CD14-positive monocyte (primary cell): Measurements from ENCODE around the gene GDA. TPM values are rescaled to one million over a fixed set of nuclear protein-coding genes. Genes with fewer than 3 reads are reported as not detected.

Experiments
- DNase-seq, 3 donors: peaks; one replicate each; pipeline ENCODE4 v3.0.0-alpha.2; 2011 to 2022
- H2AFZ ChIP-seq: 2 replicates; pipeline ENCODE4 v1.6.0; 2012; ENCODE audit warnings: mild to moderate bottlenecking, low read depth, low read length, inconsistent platforms; ENCODE audit not compliant: insufficient read depth, poor library complexity, severe bottlenecking
- H3K27ac ChIP-seq, 2 donors: 1 replicate in 1 of 2; 2 replicates in 1 of 2; pipeline ENCODE4 v1.5.1; 2012 to 2013; ENCODE audit warnings: low read length in 2 of 2, control low read depth in 1 of 2, inconsistent platforms in 1 of 2, low read depth in 1 of 2, mild to moderate bottlenecking in 1 of 2
- H3K27me3 ChIP-seq, 2 donors: one replicate each; pipeline versions ENCODE4 v1.6.0 to v1.6.1; 2011 to 2013; ENCODE audit warnings: low read length in 2 of 2; ENCODE audit not compliant: control insufficient read depth in 2 of 2, insufficient read depth in 2 of 2
- H3K36me3 ChIP-seq, 2 donors: replicated peaks in 1 of 2; 1 replicate in 1 of 2; 2 replicates in 1 of 2; pipeline versions ENCODE4 v1.5.1 to v1.6.1; 2012 to 2013; ENCODE audit warnings: low read length in 2 of 2, control low read depth in 1 of 2, inconsistent platforms in 1 of 2, mild to moderate bottlenecking in 1 of 2; ENCODE audit not compliant: insufficient read depth in 2 of 2, control insufficient read depth in 1 of 2
- H3K4me1 ChIP-seq, 2 donors: 1 replicate in 1 of 2; 2 replicates in 1 of 2; pipeline versions ENCODE4 v1.5.1 to v1.6.1; 2012 to 2013; ENCODE audit warnings: low read length in 2 of 2, control low read depth in 1 of 2, inconsistent platforms in 1 of 2, mild to moderate bottlenecking in 1 of 2, moderate library complexity in 1 of 2; ENCODE audit not compliant: insufficient read depth in 2 of 2, control insufficient read depth in 1 of 2
- H3K4me2 ChIP-seq: replicated peaks from 2 replicates; pipeline ENCODE3; 2012; ENCODE audit warnings: low read length, moderate library complexity, mild to moderate bottlenecking; ENCODE audit not compliant: poor library complexity, severe bottlenecking; ENCODE audit errors: extremely low read depth
- H3K4me3 ChIP-seq, 3 experiments: fragments of 200-600 bp in 1 of 3; sonication (generic) in 1 of 3; replicated peaks in 1 of 3; 1 replicate in 2 of 3; 2 replicates in 1 of 3; pipeline ENCODE4 v1.5.1; 2011 to 2013; ENCODE audit warnings: low read length in 3 of 3, mild to moderate bottlenecking in 3 of 3, control low read depth in 2 of 3, low read depth in 2 of 3, inconsistent platforms in 1 of 3, moderate library complexity in 1 of 3
- H3K79me2 ChIP-seq: 2 replicates; pipeline ENCODE4 v1.6.0; 2012; ENCODE audit warnings: mild to moderate bottlenecking, control low read depth, inconsistent platforms, low read length, moderate library complexity; ENCODE audit not compliant: insufficient read depth
- H3K9ac ChIP-seq: 2 replicates; pipeline ENCODE4 v1.6.0; 2017; ENCODE audit warnings: low read length, mild to moderate bottlenecking; ENCODE audit not compliant: insufficient read depth, poor library complexity, severe bottlenecking
- H3K9me3 ChIP-seq, 2 donors: replicated peaks in 1 of 2; 1 replicate in 1 of 2; 2 replicates in 1 of 2; pipeline versions ENCODE4 v1.5.1 to v1.6.1; 2012 to 2013; ENCODE audit warnings: low read length in 2 of 2, control low read depth in 1 of 2; ENCODE audit not compliant: control insufficient read depth in 1 of 2, insufficient read depth in 1 of 2
- H4K20me1 ChIP-seq: 2 replicates; pipeline ENCODE4 v1.6.0; 2012; ENCODE audit warnings: mild to moderate bottlenecking, low read length, control low read depth, moderate library complexity; ENCODE audit not compliant: insufficient read depth
- H3K27ac Mint-ChIP-seq, 7 donors: one replicate each; pipeline ENCODE4 v1.8.0; 2020; ENCODE audit warnings: mild to moderate bottlenecking in 7 of 7, mixed read lengths in 7 of 7, moderate library complexity in 6 of 7, inconsistent platforms in 2 of 7
- H3K27me3 Mint-ChIP-seq, 3 donors: one replicate each; pipeline ENCODE4 v1.8.0; 2021 to 2022; ENCODE audit warnings: low read depth in 3 of 3, mild to moderate bottlenecking in 3 of 3, mixed read lengths in 3 of 3, moderate library complexity in 3 of 3, inconsistent platforms in 1 of 3
- H3K36me3 Mint-ChIP-seq, 2 donors: one replicate each; pipeline ENCODE4 v1.8.0; 2020; ENCODE audit warnings: mixed read lengths in 2 of 2, inconsistent platforms in 1 of 2, mild to moderate bottlenecking in 1 of 2
- H3K4me1 Mint-ChIP-seq: one replicate; pipeline ENCODE4 v1.8.0; 2020; ENCODE audit warnings: mild to moderate bottlenecking, mixed read lengths
- H3K4me3 Mint-ChIP-seq, 2 donors: one replicate each; pipeline ENCODE4 v1.8.0; 2020; ENCODE audit warnings: mild to moderate bottlenecking in 2 of 2, mixed read lengths in 2 of 2, moderate library complexity in 1 of 2
- H3K9me3 Mint-ChIP-seq, 7 donors: one replicate each; pipeline ENCODE4 v1.8.0; 2020 to 2022; ENCODE audit warnings: mixed read lengths in 7 of 7, mild to moderate bottlenecking in 6 of 7, moderate library complexity in 6 of 7, inconsistent platforms in 2 of 7
- CTCF ChIP-seq: fragments of 200-600 bp; IDR thresholded peaks from one replicate; pipeline ENCODE4 v1.8.0; 2022; ENCODE audit warnings: antibody characterized with exemption, mild to moderate bottlenecking
- WGBS: methylation state at CpG from one replicate; pipeline ENCODE4 v1.1.5; 2013; ENCODE audit warnings: missing lambda C conversion rate; ENCODE audit not compliant: insufficient coverage; 5-methylcytosine and 5-hydroxymethylcytosine counted together
- intact Hi-C, 2 donors: fragments of 100-400 bp; cut with micrococcal nuclease; formaldehyde crosslinking; loops; one replicate each; pipeline versions ENCODE4 v1.15.0 to v1.15.1; 2023
- polyA plus RNA-seq, 3 donors: library from polyadenylated mRNA; depleted of rRNA in 1 of 3; unstranded in 2 of 3; stranded (reverse) in 1 of 3; fragments of 300-500 nt in 2 of 3; fragments of >200 nt in 1 of 3; fragmentation: Illumina TruSeq in 2 of 3; gene quantifications; 1 replicate in 2 of 3; 2 replicates in 1 of 3; pipeline ENCODE4 v1.2.3, GENCODE V29; 2012 to 2021

The GDA gene
- polyA plus RNA-seq, 3 donors: not detected

DNA sequence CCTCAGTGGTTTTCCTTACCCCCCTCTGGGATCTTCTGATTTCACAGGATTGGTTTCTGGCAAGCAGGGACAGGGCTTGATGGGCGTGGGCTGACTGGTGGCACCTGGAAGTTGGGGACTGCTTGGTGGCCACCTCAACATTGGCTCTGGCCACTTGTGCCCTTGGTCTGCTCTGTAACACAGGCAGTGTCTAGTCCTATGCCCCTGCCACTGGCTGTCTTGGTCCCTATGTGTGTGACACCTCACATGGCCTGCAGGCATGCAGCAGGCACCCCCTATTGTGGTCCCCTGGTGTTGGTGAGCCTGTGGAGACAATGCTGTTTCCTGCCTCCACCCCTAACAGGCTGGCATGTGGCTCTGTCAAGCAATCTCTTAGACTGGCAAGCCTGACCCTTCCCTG lies 71.3 kb downstream of the GDA start:
- Histone ChIP-seq H3K4me1 (no peaks in the 10 kb centered on the region), H4K20me1 (no peaks in the 10 kb centered on the region), H3K9ac (no peak overlapping the region), H3K4me3 (no peak overlapping the region), H3K27ac (no peak overlapping the region), H3K9me3 (no peaks in the 10 kb centered on the region), H3K27me3 (no peaks in the 10 kb centered on the region), H2AFZ (no peak overlapping the region), H3K79me2 (no peaks in the 10 kb centered on the region), H3K4me2 (no peak overlapping the region), H3K36me3 (no peaks in the 10 kb centered on the region)
- 78% methylated on average over 1 of the region's 1 CpG for WGBS
- Mint-ChIP-seq H3K27me3 (peaks cover 3% of the 10 kb centered on the region in 3 donors), H3K4me3 (no peak overlapping the region), H3K9me3 (peaks cover 0 to 3% (median 0%) of the 10 kb centered on the region in 7 donors), H3K27ac (no peak overlapping the region), H3K36me3 (no peaks in the 10 kb centered on the region), H3K4me1 (no peaks in the 10 kb centered on the region)
- DNase-seq: no peak
- no peak for TF ChIP-seq CTCF
- intact Hi-C loops: no loop called here

- Histone ChIP-seq H4K20me1 (no peaks in the 10 kb centered on the region), H3K4me2 (no peak overlapping the region), H3K9me3 (no peaks in the 10 kb centered on the region), H3K27me3 (no peaks in the 10 kb centered on the region), H3K36me3 (no peaks in the 10 kb centered on the region), H2AFZ (no peak overlapping the region), H3K27ac (no peak overlapping the region), H3K79me2 (no peaks in the 10 kb centered on the region), H3K4me1 (no peaks in the 10 kb centered on the region), H3K4me3 (no peak overlapping the region), H3K9ac (no peak overlapping the region)
- no peaks in the 10 kb centered on the region for H3K36me3 Mint-ChIP-seq
- intact Hi-C loops: no loop called here
- DNase-seq: no peak
- no peak for TF ChIP-seq CTCF
- H3K4me1 Mint-ChIP-seq: no peaks in the 10 kb centered on the region
- no peak overlapping the region for H3K4me3 Mint-ChIP-seq
- H3K9me3 Mint-ChIP-seq: peaks cover 0 to 5% (median 0%) of the 10 kb centered on the region in 7 donors
- H3K27ac Mint-ChIP-seq: no peak overlapping the region
- H3K27me3 Mint-ChIP-seq: peaks cover 4 to 5% (median 5%) of the 10 kb centered on the region in 3 donors
- WGBS: no CpG with 5 or more reads among the region's 2 CpGs
Observed at GRCh38 chr9:72226146-72226812, 77.0 kb downstream of the GDA start.
